ENCODE results near the gene EXOC1. TPM values are rescaled to one million over a fixed set of nuclear protein-coding genes. Genes with fewer than 3 reads are reported as not detected.
"Not testable (repeated sequence)": the region's sequence is repeated elsewhere in the genome, so short reads cannot be mapped to it uniquely, and the experiment has no call there.

EXOC1 gene
- total RNA-seq, 1 experiment from 2014 or later: 12.0 TPM

DNA sequence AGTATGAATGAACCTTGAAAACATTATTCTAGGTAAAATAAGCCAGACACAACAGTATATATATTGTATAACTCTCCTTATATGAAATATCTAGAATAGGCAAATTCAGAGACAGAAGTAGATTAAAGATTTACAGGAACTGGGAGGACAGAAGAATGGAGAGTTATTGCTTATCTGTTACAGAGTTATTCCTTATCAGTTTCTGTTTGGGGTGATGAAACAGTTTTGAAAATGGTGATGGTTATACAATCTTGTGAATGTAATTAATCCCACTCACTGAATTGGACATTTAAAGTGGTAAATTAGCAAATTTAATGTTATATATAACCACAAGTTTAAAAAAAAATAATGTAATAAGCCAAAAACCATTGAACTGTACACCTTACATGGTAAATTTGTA is 14.5 kb upstream of the EXOC1 start:
- Histone ChIP-seq H3K4me1 (ENCODE audit: insufficient read depth, low read length, poor library complexity, severe bottlenecking) (no peaks in the 10 kb centered on the region), H3K27me3 (replicated peaks; ENCODE audit: insufficient read depth, low read depth, low read length, poor library complexity) (no peaks in the 10 kb centered on the region), H3K9me3 (ENCODE audit: low read depth, low read length, poor library complexity, severe bottlenecking) (no peaks in the 10 kb centered on the region), H3K4me3 (ENCODE audit: low read depth, low read length, poor library complexity, severe bottlenecking) (no peak overlapping the region), H3K36me3 (ENCODE audit: insufficient read depth, low read length, poor library complexity, severe bottlenecking) (no peaks in the 10 kb centered on the region), H3K27ac (ENCODE audit: low read depth, low read length, poor library complexity, severe bottlenecking) (no peak overlapping the region)
- intact Hi-C loops (cut with micrococcal nuclease; ENCODE audit: unreplicated experiment): no loop called here
- ChIA-PET POLR2A (ENCODE audit: low non-redundant PET) (no interaction called here), CTCF (no interaction called here)
- TF ChIP-seq EZH2 (IDR thresholded peaks at IDR 0.05; ENCODE audit: borderline replicate concordance, low read depth, low read length, poor library complexity, severe bottlenecking): no peak
- TF ChIP-seq, protein P1, sequence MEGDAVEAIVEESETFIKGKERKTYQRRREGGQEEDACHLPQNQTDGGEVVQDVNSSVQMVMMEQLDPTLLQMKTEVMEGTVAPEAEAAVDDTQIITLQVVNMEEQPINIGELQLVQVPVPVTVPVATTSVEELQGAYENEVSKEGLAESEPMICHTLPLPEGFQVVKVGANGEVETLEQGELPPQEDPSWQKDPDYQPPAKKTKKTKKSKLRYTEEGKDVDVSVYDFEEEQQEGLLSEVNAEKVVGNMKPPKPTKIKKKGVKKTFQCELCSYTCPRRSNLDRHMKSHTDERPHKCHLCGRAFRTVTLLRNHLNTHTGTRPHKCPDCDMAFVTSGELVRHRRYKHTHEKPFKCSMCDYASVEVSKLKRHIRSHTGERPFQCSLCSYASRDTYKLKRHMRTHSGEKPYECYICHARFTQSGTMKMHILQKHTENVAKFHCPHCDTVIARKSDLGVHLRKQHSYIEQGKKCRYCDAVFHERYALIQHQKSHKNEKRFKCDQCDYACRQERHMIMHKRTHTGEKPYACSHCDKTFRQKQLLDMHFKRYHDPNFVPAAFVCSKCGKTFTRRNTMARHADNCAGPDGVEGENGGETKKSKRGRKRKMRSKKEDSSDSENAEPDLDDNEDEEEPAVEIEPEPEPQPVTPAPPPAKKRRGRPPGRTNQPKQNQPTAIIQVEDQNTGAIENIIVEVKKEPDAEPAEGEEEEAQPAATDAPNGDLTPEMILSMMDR (conservative IDR thresholded peaks at IDR 0.05; ENCODE audit: low read depth, low read length): no peak
- no peak for DNase-seq (ENCODE audit: low spot score)
- BruUV-seq (replicated peaks): no TSS peak

DNA sequence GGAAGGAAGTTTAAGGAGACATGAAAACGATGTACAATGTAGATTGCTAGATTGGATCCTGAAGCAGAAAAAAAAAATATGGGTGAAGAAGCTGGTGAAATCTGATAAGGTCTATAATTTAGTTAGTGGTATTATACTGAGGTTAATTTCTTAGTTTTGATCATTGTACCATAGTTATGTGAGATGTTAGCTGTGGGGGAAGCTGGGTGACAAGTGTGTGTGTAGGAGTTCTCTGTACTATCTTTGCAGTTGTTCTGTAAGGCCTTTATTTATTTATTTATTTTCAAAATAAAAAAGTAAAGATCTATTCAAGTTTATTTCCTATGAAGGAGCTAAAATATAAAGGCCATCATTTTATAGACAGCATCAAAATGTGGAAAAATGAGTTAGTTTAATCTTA is 12.5 kb upstream of the EXOC1 start:
- no peaks in the 10 kb centered on the region for H3K4me1 ChIP-seq (ENCODE audit: insufficient read depth, low read length, poor library complexity, severe bottlenecking)
- H3K4me3 ChIP-seq (ENCODE audit: low read depth, low read length, poor library complexity, severe bottlenecking): no peak overlapping the region
- TF ChIP-seq, protein P1 (conservative IDR thresholded peaks at IDR 0.05; ENCODE audit: low read depth, low read length): no peak
- TF ChIP-seq EZH2 (IDR thresholded peaks at IDR 0.05; ENCODE audit: borderline replicate concordance, low read depth, low read length, poor library complexity, severe bottlenecking): no peak
- ChIA-PET CTCF (no interaction called here), POLR2A (ENCODE audit: low non-redundant PET) (no interaction called here)
- H3K27me3 ChIP-seq (replicated peaks; ENCODE audit: insufficient read depth, low read depth, low read length, poor library complexity): no peaks in the 10 kb centered on the region
- intact Hi-C loops (cut with micrococcal nuclease; ENCODE audit: unreplicated experiment): no loop called here
- BruUV-seq (replicated peaks): no TSS peak
- H3K9me3 ChIP-seq (ENCODE audit: low read depth, low read length, poor library complexity, severe bottlenecking): no peaks in the 10 kb centered on the region
- H3K36me3 ChIP-seq (ENCODE audit: insufficient read depth, low read length, poor library complexity, severe bottlenecking): no peaks in the 10 kb centered on the region
- H3K27ac ChIP-seq (ENCODE audit: low read depth, low read length, poor library complexity, severe bottlenecking): no peak overlapping the region
- no peak for DNase-seq (ENCODE audit: low spot score)

DNA sequence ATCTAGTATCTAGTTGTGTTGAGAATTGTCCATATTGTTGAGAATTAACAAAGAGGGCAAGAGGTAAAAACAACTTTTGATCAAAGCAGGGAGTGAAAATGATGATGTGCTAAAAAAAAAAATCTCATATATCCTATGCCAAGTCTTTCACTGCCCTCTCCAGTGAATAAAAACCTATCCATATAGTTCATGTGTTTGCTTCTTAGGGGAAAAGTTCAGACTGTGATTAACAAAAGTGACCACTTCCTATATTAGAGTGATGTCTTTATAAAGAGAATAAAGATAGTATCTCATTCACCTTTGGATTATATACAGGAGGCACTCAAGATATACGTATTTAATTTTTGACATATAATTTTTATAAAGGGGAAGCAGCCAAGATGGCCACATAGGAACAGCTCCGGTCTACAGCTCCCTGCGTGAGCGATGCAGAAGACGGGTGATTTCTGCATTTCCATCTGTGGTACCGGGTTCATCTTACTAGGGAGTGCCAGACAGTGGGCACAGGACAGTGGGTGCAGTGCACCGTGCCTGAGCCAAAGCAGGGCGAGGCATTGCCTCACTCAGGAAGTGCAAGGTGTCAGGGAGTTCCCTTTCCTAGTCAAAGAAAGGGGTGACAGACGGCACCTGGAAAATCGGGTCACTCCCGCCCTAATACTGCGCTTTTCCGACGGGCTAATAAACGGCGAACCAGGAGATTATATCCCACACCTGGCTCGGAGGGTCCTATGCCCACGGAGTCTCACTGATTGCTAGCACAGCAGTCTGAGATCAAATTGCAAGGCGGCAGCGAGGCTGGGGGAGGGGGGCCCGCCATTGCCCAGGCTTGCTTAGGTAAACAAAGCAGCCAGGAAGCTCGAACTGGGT is 11.8 kb upstream of the EXOC1 start:
- intact Hi-C loops (cut with micrococcal nuclease; ENCODE audit: unreplicated experiment); H3K36me3 ChIP-seq (ENCODE audit: insufficient read depth, low read length, poor library complexity, severe bottlenecking); H3K4me3 ChIP-seq (ENCODE audit: low read depth, low read length, poor library complexity, severe bottlenecking); DNase-seq (ENCODE audit: low spot score); CTCF ChIA-PET; H3K9me3 ChIP-seq (ENCODE audit: low read depth, low read length, poor library complexity, severe bottlenecking); BruUV-seq (replicated peaks); H3K27ac ChIP-seq (ENCODE audit: low read depth, low read length, poor library complexity, severe bottlenecking); POLR2A ChIA-PET (ENCODE audit: low non-redundant PET); H3K27me3 ChIP-seq (replicated peaks; ENCODE audit: insufficient read depth, low read depth, low read length, poor library complexity); H3K4me1 ChIP-seq (ENCODE audit: insufficient read depth, low read length, poor library complexity, severe bottlenecking): not testable (repeated sequence)

DNA sequence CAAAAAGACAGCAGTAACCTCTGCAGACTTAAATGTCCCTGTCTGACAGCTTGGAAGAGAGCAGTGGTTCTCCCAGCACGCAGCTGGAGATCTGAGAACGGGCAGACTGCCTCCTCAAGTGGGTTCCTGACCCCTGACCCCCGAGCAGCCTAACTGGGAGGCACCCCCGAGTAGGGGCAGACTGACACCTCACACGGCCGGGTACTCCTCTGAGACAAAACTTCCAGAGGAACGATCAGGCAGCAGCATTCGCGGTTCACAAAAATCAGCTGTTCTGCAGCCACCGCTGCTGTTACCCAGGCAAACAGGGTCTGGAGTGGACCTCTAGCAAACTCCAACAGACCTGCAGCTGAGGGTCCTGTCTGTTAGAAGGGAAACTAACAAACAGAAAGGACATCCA is 11.1 kb upstream of the EXOC1 start:
- H3K9me3 ChIP-seq (ENCODE audit: low read depth, low read length, poor library complexity, severe bottlenecking); H3K27me3 ChIP-seq (replicated peaks; ENCODE audit: insufficient read depth, low read depth, low read length, poor library complexity); H3K4me3 ChIP-seq (ENCODE audit: low read depth, low read length, poor library complexity, severe bottlenecking); POLR2A ChIA-PET (ENCODE audit: low non-redundant PET); H3K36me3 ChIP-seq (ENCODE audit: insufficient read depth, low read length, poor library complexity, severe bottlenecking); H3K27ac ChIP-seq (ENCODE audit: low read depth, low read length, poor library complexity, severe bottlenecking); intact Hi-C loops (cut with micrococcal nuclease; ENCODE audit: unreplicated experiment); H3K4me1 ChIP-seq (ENCODE audit: insufficient read depth, low read length, poor library complexity, severe bottlenecking); BruUV-seq (replicated peaks); CTCF ChIA-PET; DNase-seq (ENCODE audit: low spot score): not testable (repeated sequence)

All from A673 (cell line).